Adrenal gland (tissue), 5 donors: ENCODE results near the gene HFM1.

Source experiments
- CTCF ChIP-seq, 6 experiments: fragments of 450-650 bp in 4 of 6; fragments of 200-600 bp in 2 of 6; sonication (generic) in 1 of 6; IDR thresholded peaks; 1 replicate in 5 of 6; 2 replicates in 1 of 6; pipeline versions ENCODE4 v1.5.1 to v1.8.0; 2016 to 2021; ENCODE audit warnings: antibody characterized with exemption in 6 of 6, mild to moderate bottlenecking in 2 of 6, moderate library complexity in 1 of 6
- POLR2A ChIP-seq, 2 donors: fragments of 450-650 bp; IDR thresholded peaks; one replicate each; pipeline ENCODE4 v1.6.1; 2017; ENCODE audit warnings: antibody characterized with exemption in 2 of 2, mild to moderate bottlenecking in 2 of 2, moderate library complexity in 1 of 2
- donor health status: DM: no; HTN: no; CAD: no.

DNA sequence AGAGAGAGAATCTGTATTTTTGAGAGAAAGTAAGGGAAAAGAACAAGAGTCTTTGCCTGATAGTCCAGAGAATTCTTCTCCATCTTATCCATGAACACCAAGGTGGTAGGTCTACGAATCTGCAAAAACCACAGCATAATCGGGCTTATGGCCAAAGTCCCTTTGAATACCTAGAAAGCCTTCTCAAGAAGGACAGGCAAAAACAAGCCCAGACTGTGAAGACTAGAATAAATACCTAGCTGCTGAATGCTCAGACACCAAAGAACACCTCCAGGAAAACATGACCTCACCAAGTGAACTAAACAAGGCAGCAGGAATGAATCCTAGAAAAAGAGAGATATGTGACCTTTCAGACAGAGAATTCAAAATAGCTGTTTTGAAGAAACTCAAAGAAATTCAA is 79.2 kb downstream of the HFM1 start:
- TF ChIP-seq CTCF (IDR thresholded peaks at IDR 0.05): no peak
- no peak for TF ChIP-seq POLR2A (IDR thresholded peaks at IDR 0.05)
